AG20443 (cell line): Measurements from ENCODE around the gene SRGAP3.
"Not testable (repeated sequence)": the region's sequence is repeated elsewhere in the genome, so short reads cannot be mapped to it uniquely, and the experiment has no call there.

Experiments
- DNase-seq: peaks from one replicate; pipeline ENCODE4 v3.0.0; 2012; ENCODE audit warnings: low spot score, mixed read lengths

Gene SRGAP3

DNA sequence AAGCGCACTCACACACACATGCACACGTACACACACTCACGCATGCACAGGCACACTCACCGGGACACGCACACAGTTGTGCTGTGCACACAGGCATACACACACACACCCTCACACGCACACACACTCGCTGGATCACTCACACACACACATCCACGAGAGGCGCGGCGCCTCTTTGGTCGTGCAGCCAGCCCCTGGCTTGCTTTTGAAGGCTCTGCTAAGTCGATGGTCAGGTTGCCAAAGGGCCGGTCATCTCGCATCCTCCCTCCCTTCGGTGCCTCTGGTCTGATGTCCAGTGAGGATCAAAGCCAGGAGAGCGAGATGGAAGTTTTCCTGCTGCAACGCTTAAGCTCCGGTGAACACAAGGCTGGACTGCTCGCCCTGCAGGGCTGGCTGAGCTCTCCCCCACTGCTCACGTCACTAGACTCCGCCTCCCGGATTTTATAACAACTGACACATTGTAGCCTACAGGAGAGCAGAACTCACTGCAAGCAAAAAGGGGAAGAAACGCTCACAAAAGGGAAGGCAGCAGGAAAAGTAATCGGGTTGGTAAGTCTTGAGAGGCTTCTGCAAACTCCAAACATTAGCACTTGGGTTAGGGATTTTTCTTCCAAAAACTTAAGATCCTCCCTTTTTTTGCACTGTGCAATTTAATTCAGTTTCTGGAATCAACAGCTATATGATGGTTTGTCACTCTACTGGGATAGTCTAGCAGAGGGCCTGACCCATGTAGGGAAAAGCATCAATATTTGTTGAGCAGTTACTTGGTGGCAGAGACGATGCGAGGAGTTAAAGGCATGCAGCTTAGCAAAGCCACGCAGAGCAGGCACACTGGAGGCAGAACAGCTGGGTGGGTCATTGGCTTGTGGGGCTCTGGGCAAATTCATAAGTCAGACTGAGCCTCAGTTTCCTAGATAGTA, at the start of gene SRGAP3:
TSS of gene SRGAP3 (minus strand) at position 374 of the 920 bp plus-strand sequence. CDS start 695 bp downstream, outside the sequence.
- DNase-seq, result peak; percentile 95

DNA sequence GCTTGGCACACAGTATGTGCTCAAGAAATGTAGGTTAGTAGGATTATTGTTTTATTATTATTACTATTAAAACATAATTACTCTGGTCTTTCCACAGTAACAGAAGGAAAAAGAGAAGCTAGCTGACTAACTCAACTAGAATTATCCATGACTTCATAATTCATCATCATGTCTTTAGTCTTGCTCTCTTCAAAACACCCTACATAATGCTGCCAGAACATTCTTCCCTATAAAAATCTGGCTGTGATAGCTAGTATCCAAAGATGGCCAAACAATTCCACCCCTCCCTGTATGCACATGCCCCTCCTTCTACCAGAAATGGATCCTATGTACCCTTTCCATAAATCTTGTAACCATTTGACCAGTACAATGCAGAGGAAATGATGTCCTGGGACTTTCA, 48.8 kb upstream of the SRGAP3 start:
- DNase-seq, result peak; percentile 51

GRCh38 chr3:9296241-9296640, 46.8 kb upstream of the SRGAP3 start:
- DNase-seq, result no peak

DNA sequence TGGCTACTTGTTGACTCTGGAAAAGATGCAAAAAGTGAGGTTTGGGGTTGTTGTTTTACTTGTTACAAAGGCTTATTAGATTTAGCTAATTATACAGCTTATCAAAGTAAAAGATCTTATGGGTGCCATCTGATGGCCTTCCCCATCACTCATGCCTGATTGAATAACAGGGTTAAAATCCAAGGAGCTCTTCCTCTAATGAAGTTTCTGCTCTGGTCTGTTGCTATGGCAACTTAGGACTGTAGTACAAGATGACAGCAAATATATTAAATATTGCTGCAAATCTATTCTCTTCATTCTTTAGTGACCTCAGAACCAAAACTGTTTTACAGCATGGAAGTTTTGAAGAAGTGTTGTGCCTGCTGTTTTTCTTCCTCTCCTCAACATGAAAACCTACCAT, 45.6 kb upstream of the SRGAP3 start:
- no peak for DNase-seq

- DNase-seq, result not testable (repeated sequence)
These were observed 44.5 kb upstream of the SRGAP3 start for GRCh38 chr3:9293953-9294352.

DNA sequence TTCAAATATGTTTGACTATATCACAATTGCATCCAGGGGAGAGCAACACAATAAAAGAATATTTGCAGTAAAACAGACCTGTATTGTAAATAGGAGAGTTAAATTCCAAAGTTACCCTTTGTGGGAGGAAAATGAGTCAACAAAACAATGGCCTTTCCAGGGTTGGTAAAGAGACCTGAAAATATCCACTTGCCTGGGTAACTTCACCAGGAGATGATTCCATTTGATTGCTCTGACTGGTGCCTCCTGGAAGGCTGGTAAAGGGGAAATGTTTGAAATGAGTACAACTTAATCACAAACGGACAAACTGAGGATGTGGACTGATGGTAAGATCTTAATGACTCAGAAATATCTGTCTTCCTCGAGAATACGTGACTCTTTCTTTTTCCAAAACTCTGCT, 43.6 kb upstream of the SRGAP3 start:
- no peak for DNase-seq

- DNase-seq, result no peak
These were observed 43.1 kb upstream of the SRGAP3 start for GRCh38 chr3:9292516-9292915.

DNA sequence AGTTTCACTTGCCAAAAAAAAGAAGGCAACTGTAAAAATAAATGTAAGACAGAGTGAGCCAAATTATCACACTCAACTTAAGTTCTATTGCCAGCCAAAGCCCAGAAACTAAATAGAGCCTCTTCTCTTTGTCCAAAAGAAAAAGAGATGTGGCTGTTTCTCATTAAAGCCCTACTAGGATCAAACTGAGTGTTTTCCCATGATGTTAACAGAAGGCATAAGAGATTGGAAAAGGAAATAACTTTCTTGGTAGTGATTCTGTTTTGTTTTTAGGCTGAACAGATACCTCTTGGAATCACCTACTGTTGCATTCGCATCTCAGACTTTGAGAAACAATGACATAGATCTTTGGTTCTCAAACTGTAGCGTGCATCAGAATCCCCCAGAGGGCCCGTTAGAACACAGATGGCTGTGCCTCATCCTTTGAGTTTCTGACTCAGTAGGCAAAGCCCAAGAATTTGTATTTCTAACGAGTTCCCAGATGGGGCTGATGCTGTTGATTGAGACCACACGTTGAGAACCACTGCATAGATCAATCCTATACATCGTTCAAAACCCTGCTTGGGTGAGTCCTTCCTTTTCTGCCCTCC, 42.5 kb upstream of the SRGAP3 start:
- DNase-seq, result peak; percentile 52

- no peak for DNase-seq
These were observed 41.1 kb upstream of the SRGAP3 start for GRCh38 chr3:9290566-9290965.

DNA sequence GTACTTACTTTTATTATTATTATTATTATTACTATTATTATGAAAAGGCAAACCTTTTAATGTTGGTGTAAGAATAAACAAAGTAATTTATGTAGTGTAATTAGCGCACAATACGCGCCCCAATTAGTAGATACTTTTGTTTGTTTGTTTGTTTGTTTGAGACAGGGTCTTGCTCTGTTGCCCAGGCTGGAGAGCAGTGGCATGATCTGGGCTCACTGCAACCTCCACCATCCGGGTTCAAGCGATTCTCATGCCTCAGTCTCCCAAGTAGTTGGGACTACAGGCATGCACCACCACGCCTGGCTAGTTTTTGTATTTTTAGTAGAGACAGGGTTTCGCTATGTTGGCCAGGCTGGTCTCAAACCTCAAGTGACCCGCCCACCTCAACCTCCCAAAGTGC, 32.1 kb upstream of the SRGAP3 start:
- DNase-seq, result not testable (repeated sequence)

DNA sequence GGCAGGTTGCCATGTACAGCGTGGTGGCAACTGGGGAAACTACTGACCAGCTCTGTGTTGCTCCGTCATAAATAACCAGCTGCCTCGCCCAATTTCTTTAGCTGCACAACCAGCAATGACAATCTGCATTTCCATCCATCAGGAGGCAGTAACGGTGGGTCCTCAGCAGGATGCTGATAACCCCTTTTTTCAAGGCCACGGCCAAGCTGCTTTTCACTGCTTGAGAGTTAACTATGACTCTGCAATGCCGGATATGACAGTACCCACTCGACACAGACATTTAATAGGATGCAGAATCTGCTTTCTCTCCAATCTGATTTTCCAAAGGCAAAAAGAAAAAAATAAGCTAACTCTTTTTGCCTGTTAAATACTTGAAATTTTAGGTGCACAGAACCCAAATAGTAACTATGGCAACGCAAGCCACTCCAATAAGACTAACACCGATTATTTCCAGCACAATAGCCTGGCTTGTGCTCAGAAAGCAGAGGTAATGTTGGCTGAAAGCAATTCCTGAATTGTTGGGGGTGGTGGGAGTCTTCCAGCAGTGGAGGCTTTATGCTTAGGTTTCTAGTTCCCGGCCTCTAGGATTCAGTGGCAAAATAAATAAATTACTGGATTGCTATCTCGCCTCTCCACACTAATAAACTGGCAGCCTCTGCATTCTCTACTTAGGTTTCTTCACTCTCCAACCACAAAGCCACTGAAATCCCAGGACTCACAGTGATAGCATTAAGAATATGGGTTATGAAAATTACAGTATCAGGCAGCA, 31.2 kb upstream of the SRGAP3 start:
- DNase-seq, result peak; percentile 44

DNA sequence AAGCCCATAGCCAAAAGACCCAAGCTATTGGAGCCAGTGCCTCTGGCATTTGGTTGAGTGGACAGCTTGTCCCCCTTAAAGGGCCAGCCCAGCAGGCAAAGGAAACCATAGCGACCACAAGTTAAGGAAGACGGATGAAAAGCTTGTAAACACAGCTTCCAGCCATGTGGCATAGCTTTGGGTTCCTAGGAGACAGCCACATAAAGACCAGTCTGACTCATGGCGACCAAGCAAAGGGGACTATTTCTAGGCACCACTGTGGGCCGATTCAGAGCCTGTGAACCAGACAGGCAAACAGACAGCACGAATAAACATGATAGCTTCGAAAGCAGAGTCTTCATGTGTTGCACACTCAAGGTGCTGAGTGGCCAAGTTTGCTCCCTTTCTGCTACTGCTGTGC, 30.5 kb upstream of the SRGAP3 start:
- DNase-seq, result peak; percentile 64

DNA sequence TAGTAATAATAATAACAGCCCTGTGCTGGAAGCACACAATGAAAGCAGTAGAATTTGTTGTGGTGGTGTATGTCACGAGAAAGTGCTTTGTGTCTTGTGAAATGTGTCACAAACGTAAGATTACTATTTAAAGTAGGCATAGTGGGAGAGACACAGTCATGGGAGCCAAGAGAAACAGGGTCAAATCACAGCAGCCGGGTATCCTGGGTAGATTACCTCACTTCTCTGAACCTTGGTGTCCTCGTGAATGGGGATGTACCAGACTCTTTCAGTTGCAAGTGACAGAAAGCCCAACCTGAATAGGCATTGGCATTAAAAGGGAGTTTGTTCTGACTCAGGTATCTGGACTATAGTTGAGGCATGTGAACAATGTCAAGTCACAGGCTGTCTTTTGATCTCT, 29.1 kb upstream of the SRGAP3 start:
- no peak for DNase-seq

- no peak for DNase-seq
These were observed 28.6 kb upstream of the SRGAP3 start for GRCh38 chr3:9278085-9278484.

DNA sequence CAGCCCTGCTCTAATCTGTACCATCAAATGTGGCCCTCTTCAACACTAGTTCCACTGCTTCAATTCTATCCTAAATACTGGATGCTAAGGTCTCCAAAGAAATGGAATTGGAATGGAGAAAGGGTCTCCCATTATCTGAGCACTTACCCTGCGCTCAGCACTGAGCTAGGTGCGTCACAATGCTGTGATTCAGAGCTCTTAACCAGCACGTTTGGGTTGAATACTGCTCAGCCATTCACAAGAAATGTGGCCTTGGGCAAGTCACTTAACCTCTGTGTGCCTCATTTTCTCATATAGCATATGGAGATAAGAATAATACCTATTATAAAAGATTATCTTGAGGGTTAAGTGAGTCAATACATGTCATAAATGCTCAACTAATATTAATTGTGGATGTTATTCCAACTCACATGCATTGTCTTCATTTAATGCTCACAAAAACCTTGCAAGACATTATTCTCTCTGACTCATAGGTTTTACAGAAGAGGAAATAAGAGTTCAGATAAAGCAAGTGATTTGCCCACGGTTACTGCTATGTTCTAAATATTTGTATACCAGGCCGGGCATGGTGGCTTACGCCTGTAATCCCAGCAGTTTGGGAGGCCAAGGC, 27.4 kb upstream of the SRGAP3 start:
- no peak for DNase-seq

DNA sequence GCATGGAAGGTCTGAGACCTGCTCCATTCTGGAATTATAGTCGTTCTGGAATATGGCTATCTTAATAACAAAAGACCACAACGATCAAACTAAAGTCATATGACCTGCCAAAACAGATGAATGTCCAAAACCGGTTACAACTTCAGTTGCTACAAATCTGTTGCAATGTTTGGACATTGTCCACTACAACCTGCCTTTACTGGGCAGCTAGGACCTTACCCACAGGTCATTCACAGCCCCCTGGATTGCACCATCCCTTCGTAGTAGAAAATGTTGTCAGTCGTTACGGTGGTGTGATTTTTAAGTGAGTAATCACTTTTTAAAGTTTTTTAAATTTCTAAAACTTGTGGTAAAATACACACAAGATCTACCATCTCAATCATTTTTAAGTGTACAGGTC, 22.5 kb upstream of the SRGAP3 start:
- DNase-seq, result no peak

- no peak for DNase-seq
These were observed 21.3 kb upstream of the SRGAP3 start for GRCh38 chr3:9270704-9271103.

GRCh38 chr3:9266716-9267115, 17.3 kb upstream of the SRGAP3 start:
- DNase-seq, result no peak

- no peak for DNase-seq
These were observed 10.9 kb upstream of the SRGAP3 start for GRCh38 chr3:9260305-9260704.

DNA sequence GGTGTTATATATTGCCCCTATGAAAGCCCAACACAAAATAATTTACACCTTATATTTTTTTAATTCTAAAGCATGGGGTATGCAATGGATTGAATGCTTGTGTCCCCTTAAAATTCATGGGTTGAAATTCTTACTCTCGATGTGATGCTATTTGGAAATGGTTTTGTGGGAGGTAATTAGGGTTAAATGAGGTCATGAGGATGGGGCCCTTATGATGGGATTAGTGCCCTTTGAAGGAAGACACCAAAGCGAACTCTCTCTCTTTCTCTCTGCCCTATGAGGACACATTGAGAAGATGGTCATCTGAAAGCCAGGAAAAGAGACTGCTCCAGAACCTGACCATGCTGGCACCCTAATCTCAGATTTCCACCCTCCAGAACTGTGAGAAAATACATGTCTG, 7.6 kb upstream of the SRGAP3 start:
- DNase-seq, result no peak

- no peak for DNase-seq
These were observed 6.5 kb upstream of the SRGAP3 start for GRCh38 chr3:9255976-9256375.

DNA sequence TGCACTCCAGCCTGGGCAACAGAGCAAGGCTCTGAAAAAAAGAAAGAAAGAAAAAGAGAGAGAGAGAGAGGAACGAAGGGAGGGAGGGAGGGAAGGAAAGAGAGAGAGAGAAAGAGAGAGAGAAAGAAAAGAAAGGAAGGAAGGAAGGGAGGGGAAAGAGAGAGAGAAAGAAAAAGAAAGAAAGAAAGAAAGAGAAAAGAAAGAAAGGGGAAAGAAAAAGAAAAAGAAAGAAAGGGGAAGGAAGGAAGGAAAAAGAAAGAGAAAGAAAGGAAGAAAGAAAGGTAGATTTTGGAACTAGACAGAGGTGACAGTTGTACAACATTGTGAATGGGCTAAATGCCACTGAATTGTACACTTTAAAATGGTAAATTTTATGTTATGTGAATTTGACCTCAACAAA, 5.3 kb upstream of the SRGAP3 start:
- no peak for DNase-seq
